Activated T-cell treated with anti-CD3 and anti-CD28 coated beads, Interleukin-2, amount 50 U/mL, for 48 hours (primary cell): ENCODE data around the gene LRRC8B.

Experiments
- DNase-seq, 2 experiments: peaks; one replicate each; pipeline ENCODE4 v3.0.0-alpha.2; 2020

The LRRC8B gene

GRCh38 chr1:89548122-89548857 lies 23.7 kb downstream of the LRRC8B start:
- DNase-seq = no peak

- DNase-seq = no peak
These were observed 26.4 kb downstream of the LRRC8B start for GRCh38 chr1:89550995-89551394.

GRCh38 chr1:89552471-89553081 lies 27.9 kb downstream of the LRRC8B start:
- no peak for DNase-seq

- DNase-seq = no peak
These were observed 28.5 kb downstream of the LRRC8B start for GRCh38 chr1:89553157-89553556.

GRCh38 chr1:89555550-89555949 lies 30.9 kb downstream of the LRRC8B start:
- no peak for DNase-seq

GRCh38 chr1:89556726-89557444 lies 32.3 kb downstream of the LRRC8B start:
- no peak for DNase-seq

- DNase-seq = no peak
These were observed 32.8 kb downstream of the LRRC8B start for GRCh38 chr1:89557445-89557825.

GRCh38 chr1:89557956-89558355 lies 33.3 kb downstream of the LRRC8B start:
- DNase-seq = no peak

- no peak for DNase-seq
These were observed 39.5 kb downstream of the LRRC8B start for GRCh38 chr1:89563957-89564604.

- DNase-seq = no peak
These were observed 40.9 kb downstream of the LRRC8B start for GRCh38 chr1:89565521-89565920.

GRCh38 chr1:89566761-89567174 lies 42.1 kb downstream of the LRRC8B start:
- no peak for DNase-seq

- DNase-seq = no peak
These were observed 43.2 kb downstream of the LRRC8B start for GRCh38 chr1:89567797-89568196.

GRCh38 chr1:89573410-89573809 lies 48.8 kb downstream of the LRRC8B start:
- DNase-seq = no peak

GRCh38 chr1:89574621-89575020 lies 50.0 kb downstream of the LRRC8B start:
- DNase-seq = no peak

- no peak for DNase-seq
These were observed 50.6 kb downstream of the LRRC8B start for GRCh38 chr1:89575207-89575606.

GRCh38 chr1:89576013-89576412 lies 51.4 kb downstream of the LRRC8B start:
- no peak for DNase-seq

- no peak for DNase-seq
These were observed 53.5 kb downstream of the LRRC8B start for GRCh38 chr1:89578151-89578550.

- no peak for DNase-seq
These were observed 54.5 kb downstream of the LRRC8B start for GRCh38 chr1:89578946-89579684.

GRCh38 chr1:89580036-89580435 lies 55.4 kb downstream of the LRRC8B start:
- DNase-seq = no peak

- no peak for DNase-seq
These were observed 57.2 kb downstream of the LRRC8B start for GRCh38 chr1:89581859-89582258.

GRCh38 chr1:89582571-89582970 lies 57.9 kb downstream of the LRRC8B start:
- DNase-seq = no peak

- no peak for DNase-seq
These were observed 59.6 kb downstream of the LRRC8B start for GRCh38 chr1:89584211-89584610.

- no peak for DNase-seq
These were observed 60.2 kb downstream of the LRRC8B start for GRCh38 chr1:89584781-89585180.
